ENCODE data around the gene PTPRS.
"Not testable (repeated sequence)": the region's sequence is repeated elsewhere in the genome, so short reads cannot be mapped to it uniquely, and the experiment has no call there.

Gene PTPRS

GRCh38 chr19:5340637-5341447 lies at the start of gene PTPRS:
Gene PTPRS (minus strand): TSS chr19:5340812. CDS start chr19:5286140, 54,672 bp downstream.
- peak; percentile 63 for DNase-seq (ENCODE audit: low read depth)

- DNase-seq (ENCODE audit: low read depth), result no peak
These were observed 48.7 kb upstream of the PTPRS start for GRCh38 chr19:5389353-5389752.

GRCh38 chr19:5387472-5387871 lies 46.9 kb upstream of the PTPRS start:
- DNase-seq (ENCODE audit: low read depth), result no peak

- DNase-seq (ENCODE audit: low read depth), result no peak
These were observed 46.2 kb upstream of the PTPRS start for GRCh38 chr19:5386841-5387240.

GRCh38 chr19:5381197-5381596 lies 40.6 kb upstream of the PTPRS start:
- DNase-seq (ENCODE audit: low read depth), result not testable (repeated sequence)

GRCh38 chr19:5380215-5380919 lies 39.8 kb upstream of the PTPRS start:
- no peak for DNase-seq (ENCODE audit: low read depth)

GRCh38 chr19:5376928-5377327 lies 36.3 kb upstream of the PTPRS start:
- no peak for DNase-seq (ENCODE audit: low read depth)

- no peak for DNase-seq (ENCODE audit: low read depth)
These were observed 32.1 kb upstream of the PTPRS start for GRCh38 chr19:5372572-5373200.

- DNase-seq (ENCODE audit: low read depth), result no peak
These were observed 29.4 kb upstream of the PTPRS start for GRCh38 chr19:5369962-5370367.

GRCh38 chr19:5369304-5369703 lies 28.7 kb upstream of the PTPRS start:
- DNase-seq (ENCODE audit: low read depth), result no peak

GRCh38 chr19:5367530-5368133 lies 27.0 kb upstream of the PTPRS start:
- DNase-seq (ENCODE audit: low read depth), result no peak

GRCh38 chr19:5365905-5366304 lies 25.3 kb upstream of the PTPRS start:
- no peak for DNase-seq (ENCODE audit: low read depth)

- DNase-seq (ENCODE audit: low read depth), result no peak
These were observed 24.1 kb upstream of the PTPRS start for GRCh38 chr19:5364674-5365073.

GRCh38 chr19:5361839-5362238 lies 21.2 kb upstream of the PTPRS start:
- DNase-seq (ENCODE audit: low read depth), result not testable (repeated sequence)

GRCh38 chr19:5361407-5361806 lies 20.8 kb upstream of the PTPRS start:
- DNase-seq (ENCODE audit: low read depth), result no peak

- DNase-seq (ENCODE audit: low read depth), result no peak
These were observed 19.6 kb upstream of the PTPRS start for GRCh38 chr19:5360003-5360780.

GRCh38 chr19:5358173-5358800 lies 17.7 kb upstream of the PTPRS start:
- DNase-seq (ENCODE audit: low read depth), result peak; percentile 8

GRCh38 chr19:5357584-5357983 lies 17.0 kb upstream of the PTPRS start:
- DNase-seq (ENCODE audit: low read depth), result no peak

- no peak for DNase-seq (ENCODE audit: low read depth)
These were observed 16.3 kb upstream of the PTPRS start for GRCh38 chr19:5356918-5357317.

GRCh38 chr19:5356428-5356827 lies 15.8 kb upstream of the PTPRS start:
- DNase-seq (ENCODE audit: low read depth), result no peak

- no peak for DNase-seq (ENCODE audit: low read depth)
These were observed 15.1 kb upstream of the PTPRS start for GRCh38 chr19:5355693-5356092.
